HG02970 (cell line): ENCODE results near the gene TEDC2.
"Not testable (repeated sequence)": the region's sequence is repeated elsewhere in the genome, so short reads cannot be mapped to it uniquely, and the experiment has no call there.

ENCODE experiments used
- ATAC-seq: cut with Tn5 transposase; IDR thresholded peaks from one replicate; pipeline ENCODE4 v1.9.1; 2021; ENCODE audit warnings: mild to moderate bottlenecking, moderate library complexity, moderate number of reproducible peaks; ENCODE audit not compliant: unreplicated experiment, low FRiP score

Gene TEDC2, protein sequence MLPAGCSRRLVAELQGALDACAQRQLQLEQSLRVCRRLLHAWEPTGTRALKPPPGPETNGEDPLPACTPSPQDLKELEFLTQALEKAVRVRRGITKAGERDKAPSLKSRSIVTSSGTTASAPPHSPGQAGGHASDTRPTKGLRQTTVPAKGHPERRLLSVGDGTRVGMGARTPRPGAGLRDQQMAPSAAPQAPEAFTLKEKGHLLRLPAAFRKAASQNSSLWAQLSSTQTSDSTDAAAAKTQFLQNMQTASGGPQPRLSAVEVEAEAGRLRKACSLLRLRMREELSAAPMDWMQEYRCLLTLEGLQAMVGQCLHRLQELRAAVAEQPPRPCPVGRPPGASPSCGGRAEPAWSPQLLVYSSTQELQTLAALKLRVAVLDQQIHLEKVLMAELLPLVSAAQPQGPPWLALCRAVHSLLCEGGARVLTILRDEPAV

DNA sequence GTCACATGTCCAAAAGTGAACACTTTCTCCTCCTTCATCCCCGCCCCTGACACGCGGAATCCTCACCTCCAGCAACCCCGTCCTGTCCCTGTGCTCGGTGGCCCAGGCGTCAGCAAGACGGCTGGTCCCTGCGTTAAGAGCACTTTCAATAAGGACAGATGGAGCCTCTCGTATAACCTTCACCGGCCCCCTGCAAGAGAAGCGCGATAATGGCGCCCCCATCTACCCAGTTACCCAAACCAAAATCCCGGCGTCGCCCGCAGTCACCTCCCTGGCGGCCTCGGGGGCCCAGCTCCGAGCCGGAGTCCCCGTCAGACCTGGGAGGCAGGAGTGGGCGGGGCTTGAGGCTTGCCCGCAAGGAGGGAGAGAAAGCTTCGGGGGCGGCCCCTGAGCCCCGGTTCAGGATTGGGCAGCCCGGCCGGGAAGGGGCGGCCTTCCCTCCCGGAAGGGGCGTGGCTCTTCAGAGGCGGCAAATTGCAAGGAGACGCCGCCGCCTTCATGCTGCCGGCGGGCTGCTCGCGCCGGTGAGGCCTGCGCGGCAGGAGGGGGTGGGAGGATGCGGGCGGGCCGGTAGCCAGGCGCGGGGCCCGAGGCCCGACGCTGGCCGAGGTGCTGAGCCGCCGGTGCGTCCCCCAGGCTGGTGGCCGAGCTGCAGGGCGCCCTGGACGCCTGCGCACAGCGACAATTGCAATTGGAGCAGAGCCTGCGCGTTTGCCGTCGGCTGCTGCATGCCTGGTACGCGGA lies at the start of gene TEDC2:
Gene TEDC2 (plus strand): TSS at position 463 of the 744 bp plus-strand sequence. CDS start 36 bp downstream, at position 499.
- ATAC-seq: peak; percentile 69

DNA sequence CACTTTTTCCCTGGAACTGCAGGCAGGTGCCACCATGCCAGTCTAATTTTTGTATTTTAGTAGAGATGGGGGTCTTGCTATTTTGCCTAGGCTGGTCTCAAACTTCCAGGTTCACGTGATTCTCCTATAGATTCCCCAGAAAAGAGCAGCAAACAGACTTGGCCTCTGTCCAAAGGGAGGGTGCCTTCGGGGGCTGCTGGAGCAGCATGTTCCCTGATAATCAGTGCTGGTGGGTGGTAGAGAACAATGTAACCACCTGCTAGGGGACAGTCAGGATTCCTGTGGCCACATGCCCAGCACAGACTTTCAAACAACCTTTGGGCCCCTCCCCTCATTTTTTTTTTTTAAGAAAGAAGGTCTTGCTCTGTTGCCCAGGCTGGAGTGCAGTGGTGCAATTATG lies 44.8 kb upstream of the TEDC2 start:
- no peak for ATAC-seq

DNA sequence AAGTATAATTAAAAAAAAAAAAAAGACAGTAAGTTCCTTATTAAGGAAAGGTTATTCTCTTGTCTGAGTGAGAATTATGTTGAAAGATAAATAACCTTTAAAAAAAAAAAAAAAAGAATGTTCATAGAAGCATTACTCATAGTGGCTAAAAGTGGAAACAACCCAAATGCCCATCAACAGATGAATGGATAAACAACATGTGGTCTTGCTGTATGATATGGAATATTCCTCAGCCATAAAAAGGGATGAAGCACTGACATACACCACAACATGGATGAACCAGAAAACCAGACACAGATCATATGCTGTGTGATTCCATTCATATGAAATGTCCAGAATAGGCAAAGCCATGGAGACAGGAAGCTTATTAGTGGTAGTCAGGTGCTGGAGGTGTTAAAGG lies 39.9 kb upstream of the TEDC2 start:
- no peak for ATAC-seq

DNA sequence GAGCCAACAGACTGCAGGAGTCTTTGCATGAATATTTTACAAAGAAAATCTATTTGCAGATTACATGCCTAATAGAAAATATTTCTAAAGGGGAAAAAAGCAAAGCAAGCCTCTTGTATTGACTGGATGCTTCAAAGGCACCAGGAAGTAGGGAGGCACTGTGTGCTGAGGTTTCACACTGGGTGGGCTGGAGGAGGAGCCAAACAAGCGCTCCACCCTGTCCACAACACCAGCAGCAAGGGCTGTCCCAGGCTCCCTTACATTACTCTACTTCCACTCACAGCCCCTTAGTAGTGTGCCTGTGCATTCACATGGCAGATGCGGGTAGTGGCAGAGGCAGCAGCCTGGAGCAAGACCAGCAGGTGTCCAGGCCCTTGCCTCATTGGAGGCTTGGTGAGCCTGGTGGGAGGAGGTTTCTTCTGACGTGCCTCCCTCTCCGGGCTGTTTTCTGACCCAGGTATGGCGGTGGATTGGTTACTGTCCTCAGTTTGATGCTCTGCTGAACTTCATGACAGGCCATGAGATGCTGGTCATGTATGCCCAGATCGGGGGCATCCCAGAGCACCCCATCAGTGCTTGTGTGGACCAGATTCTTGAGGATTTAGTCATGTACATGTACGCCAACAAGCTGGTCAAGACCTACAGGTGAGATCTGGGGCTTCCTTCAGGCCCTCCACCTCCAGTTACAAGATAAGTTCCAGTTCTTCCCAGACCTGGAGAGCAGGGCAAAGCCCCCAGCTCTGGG lies 37.6 kb upstream of the TEDC2 start:
- ATAC-seq: no peak

DNA sequence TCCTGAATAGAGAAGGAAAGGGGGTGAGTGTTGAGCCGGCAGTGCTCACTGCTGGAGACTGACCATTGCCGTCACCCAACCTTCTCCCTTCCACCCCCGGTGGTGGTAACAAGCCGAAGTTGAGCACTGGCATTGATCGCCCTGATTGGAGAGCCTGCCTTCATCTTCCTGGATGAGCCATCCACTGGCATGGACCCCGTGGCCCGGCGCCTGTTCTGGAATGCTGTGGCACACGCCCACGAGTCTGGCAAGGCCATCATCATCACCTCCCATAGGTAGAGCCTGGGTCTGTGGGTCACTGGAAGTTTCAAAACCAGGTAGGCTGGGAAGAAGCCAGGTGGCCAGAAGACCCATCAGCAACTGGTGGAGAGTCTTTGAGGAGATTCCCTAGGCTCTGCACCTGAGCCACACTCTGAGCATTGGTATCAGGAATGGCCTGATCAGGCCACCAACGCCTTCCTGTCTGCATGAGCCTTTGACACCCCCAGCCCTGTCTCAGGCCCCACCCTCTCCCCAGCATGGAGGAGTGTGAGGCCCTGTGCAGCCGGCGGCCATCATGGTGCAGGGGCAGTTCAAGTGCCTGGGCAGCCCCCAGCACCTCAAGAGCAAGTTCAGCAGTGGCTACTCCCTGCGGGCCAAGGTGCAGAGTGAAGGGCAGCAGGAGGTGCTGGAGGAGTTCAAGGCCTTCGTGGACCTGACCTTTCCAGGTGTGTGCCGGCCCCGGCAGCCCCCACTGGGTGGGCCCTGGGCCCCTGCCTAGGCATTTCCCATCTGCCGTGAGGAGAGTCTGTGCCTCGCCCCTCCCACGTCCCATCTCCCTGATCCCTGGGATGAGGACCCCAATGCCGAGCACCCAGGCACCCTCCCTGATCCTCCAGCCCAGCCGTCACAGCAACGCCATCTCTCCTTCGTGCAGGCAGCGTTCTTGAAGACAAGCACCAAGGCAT lies 35.6 kb upstream of the TEDC2 start:
- ATAC-seq: no peak

DNA sequence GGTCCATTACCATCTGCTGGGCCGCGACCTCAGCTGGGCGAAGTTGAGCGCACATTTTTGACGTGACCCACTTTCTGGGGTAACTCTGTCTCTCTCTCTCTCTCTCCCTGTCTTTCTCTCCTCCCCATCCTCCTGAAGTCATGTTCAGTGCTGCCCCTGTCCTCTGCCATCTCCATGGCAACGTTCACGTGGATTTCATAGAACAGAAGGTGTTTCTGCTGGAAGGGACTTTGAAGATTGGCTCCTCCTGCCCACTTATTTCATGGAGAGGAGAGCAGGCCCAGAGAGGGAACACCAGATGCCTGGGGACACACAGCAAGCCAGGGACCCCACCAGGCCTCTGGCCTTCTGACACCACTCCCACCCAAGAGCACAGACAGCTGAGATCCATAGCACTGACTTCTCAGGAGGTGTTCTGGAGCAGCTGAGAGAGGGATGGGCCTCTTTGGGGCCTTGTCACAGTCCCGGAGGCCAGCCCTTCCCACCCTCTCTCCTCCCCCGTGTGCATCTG lies 34.8 kb upstream of the TEDC2 start:
- no peak for ATAC-seq

DNA sequence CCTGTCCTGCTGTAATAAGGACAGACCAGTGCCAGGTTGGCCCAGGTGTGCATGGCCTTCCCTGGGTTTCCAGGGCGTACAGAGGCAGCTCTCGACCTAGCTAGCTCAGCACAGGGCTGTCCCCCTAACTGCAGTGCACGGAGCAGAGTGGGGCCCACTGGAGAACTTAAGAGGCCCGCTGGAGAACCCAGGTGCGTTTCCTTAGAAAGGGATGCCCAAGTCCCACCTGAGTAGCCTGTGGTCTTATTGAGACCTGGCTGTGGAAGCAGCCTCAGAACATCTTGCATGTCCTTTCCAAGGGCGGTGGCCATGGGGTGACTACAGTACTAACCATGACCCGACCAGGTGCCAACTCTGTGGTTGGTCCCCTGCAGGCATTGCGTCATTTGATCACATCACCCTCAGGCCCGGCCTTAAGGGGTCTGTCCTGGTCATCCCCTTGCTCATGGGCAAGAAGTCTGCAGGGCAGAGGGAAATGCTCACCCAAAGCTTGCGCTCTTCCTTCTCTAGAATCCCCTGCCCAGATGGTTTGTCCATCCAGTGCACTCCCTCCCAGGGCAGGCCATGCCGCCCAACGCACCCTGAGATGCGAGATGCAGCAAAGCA lies 34.0 kb upstream of the TEDC2 start:
- no peak for ATAC-seq

DNA sequence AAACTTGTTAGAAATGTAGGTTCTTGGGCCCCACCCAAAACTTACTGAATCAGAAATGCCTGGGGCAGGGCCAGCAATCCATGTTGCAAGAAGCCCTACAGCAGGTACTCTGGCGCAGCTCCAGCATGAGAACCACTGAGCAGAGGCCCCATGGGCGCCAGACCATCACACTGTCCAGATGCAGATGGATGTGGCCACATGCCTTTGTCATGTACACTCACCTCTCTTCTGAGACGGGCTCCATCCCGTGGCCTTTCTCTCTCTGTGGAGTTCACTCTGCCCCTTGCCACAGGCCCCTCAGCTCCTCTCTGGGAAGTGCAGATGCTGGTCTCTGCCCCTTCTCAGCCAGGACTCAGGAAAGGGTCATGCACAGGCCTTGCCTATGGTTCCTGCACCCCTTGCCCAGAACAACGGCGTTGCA lies 33.0 kb upstream of the TEDC2 start:
- no peak for ATAC-seq

DNA sequence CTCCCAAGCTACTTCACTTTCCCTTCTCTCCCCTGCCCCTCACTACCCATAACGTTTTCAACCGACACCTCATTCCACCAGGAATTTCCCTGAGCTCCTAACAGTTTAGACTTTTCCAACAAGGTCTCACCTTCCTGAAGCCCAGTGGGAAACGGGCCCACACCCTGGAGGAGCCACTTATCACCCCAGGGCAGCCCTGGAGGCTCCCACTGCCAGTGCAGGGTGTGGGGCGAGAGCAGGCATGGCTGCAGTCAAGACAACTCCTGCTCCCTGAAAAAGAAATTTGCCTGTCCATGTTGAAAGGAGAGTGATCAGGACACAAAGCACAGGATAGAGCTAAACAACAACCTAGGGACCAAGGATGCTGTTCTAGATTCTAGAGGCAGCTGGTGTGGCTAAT lies 32.4 kb upstream of the TEDC2 start:
- ATAC-seq: no peak

DNA sequence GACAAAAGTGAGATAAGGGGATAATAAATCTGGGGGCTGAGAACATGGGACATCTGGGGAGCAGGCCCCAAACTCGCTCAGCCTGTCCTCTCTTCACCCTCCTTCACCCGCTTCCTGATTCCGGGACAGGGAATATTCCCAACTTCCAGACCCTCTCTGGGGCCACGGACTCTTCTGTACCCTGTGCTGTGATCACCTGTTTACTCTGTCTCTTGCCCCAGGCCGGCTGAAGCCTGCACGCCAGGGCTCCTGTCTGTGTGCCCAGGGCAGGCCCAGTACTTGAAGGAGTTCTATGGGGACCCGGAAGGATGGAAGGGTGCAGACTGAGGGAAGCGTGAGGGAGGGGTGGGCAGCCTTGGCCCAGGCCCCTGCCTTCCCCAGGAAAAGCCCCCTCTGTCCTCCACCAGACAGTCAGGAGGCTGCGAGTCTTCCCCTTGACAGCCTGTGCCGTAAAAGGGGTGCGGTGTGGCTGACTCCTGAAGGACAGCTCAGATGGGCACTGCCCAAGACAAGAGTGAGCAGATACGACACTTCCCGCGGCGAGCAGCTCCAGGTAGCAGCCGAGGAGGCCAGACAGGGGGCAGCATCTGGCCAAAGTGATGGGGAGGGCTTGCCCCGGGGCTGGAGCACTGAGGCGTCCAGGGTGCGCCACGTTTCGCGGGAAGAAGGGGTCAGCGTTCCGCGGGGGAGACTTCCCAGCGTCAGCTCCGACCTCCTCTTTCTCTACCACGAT lies 31.7 kb upstream of the TEDC2 start:
- ATAC-seq: no peak

DNA sequence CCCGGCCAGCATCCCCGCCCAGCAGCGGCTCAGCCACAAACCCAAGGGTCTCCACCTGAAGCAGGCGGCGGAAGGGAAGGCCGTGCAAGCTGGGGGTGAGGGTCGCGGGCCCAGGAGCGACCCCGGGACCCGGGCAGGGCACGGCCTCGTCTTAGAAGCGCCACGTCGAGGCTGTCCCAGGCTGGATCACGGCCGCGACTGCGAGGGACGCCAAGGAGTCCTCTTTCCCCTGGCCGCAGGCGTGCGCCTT lies 31.2 kb upstream of the TEDC2 start:
- no peak for ATAC-seq

DNA sequence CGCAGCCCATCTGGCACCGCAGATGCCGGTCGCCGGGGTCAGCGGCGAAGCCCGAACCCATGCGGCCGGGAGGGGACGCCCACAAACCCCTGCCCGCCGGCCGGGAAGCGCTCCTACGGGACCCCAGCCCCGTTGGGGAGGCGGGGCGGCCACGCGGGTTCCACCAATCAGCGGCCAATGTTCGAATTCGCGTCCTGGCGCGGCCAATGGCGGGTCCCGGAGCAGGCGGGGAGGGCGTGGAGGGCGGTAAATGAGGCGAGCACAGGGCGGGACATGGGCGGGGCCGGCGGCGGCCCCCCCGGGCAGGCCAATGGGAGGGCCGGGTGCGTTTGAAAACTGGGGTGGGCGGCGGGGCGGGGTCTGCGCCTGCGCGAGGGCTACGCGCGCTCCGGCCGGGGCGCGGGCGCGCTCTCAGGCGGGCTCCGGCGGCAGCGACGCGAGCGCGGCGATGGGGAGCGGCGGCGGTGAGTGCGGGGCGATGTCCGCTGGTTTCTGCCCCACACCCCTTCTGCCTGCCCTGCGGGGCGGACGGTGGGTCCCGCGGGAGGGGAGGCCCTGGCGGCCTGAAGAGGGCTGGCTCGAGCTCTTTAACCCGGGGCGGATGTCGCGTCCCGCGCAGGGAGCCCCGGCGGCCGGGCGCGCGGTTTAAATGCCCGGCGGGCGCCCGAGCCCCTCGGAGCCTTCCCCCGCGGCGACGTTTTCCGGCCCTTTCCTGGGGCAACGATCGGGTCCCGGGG lies 30.7 kb upstream of the TEDC2 start, which contains the start of gene CCNF:
Gene CCNF (plus strand): TSS at position 414 of the 737 bp plus-strand sequence. CDS start 35 bp downstream, at position 449.
- peak; percentile 84 for ATAC-seq

DNA sequence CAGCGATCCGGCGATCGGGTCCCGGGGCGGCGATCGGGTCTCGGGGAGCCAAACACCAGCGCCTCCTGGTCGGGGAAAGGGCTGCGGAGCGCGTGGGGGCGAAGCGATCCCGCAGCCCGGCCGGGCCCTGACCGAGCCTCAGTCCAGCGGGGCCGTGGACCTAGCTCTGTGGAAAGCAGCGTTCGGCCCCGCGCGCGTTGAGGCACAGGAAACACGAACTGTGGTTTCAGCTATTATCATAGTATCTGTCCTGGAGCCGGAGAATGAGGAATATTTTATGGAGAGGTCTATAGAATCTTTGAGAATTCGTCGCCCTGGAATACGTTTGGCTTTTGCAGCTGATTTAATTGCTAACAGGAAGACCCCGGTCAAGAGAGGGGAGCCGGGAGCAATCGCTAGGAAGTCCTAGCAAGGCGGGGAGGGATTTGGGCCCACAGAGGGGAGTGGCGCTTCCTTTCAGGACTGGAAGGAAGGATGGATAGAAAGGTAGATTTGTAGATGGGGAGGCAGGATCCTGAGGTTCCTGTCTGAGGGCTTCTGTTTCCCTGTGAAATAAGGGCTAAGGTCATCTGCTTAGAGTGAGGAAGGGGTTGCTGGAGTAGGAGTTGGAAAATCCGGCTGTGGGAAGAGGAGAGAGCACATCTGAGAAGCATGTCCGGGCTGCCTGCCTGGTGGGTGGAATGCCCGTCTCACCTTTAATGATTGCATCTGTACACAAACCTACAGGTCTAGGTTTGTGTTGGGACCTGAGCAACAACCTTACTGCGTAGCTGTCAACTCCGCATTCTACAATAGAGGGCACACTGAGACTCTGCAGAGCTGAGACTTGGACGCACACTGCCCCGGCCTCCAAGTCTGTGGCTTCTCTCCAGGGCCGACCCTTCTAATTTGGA lies 29.9 kb upstream of the TEDC2 start:
- ATAC-seq: no peak

DNA sequence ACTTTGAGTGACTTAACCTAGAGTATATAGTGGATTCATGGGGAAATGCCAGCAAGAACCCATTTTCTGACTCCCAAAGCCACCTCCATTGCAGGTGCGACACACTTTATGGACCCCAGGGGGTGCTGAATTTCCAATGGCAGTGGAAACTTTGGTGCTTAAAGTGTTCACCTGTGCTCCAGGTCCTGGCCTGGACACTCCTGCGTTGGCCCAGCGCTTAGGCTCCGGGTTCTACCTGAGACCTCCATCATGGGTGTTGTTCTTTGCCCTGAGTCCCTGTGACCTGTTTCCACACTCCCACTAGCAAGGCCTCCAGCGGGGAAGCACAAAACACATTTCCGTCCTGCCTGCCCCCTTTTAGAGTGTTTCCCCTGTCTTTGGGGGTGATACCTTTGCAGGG lies 27.6 kb upstream of the TEDC2 start:
- ATAC-seq: no peak

DNA sequence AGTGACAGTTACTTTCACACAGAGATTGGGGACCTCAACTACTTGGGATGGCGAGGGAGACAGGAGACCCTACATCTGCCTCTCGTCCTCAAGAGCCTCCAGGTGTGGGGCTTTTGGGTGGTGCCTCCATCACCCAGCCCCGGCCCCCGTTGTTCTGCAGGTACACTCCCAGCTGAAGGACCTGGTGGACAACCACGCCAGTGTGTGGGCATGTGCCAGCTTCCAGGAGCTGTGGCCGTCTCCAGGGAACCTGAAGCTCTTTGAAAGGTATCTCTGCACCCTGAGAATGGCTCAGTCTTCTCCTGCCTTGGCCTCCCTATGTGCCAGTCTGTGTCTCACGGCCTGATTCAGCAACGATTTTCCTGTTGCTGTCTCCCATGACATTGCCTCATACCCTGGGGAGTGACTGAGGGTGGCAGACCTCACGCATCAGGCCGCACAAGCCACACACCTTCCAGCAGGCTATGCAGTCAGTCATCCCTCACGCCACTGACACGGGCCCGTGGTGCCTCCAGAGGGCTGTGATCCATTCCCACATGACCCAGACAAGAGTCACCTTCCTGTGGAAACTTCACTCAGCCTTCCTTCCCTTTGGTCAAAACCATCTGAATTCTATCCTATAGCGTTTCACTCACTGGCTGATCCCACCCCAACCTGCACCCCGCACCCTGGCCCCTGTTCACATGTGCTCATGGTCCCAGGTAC lies 27.0 kb upstream of the TEDC2 start:
- no peak for ATAC-seq

DNA sequence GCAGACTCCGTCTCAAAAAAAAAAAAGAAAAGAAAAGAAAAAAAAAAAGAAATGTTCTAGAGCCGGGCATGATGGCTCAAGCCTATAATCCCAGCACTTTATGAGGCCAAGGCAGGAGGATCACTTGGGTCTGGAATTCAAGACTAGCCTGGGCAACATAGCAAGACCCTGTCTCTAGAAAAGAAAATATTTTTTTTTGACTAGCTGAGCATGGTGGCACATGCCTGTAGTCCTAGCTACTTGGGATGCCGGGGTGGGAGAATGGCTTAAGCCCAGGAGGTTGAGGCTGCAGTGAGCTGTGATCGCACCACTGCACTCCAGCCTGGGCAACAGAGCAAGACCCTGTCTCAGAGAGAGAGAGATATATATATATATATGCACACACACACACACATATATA lies 24.7 kb upstream of the TEDC2 start:
- ATAC-seq: not testable (repeated sequence)

DNA sequence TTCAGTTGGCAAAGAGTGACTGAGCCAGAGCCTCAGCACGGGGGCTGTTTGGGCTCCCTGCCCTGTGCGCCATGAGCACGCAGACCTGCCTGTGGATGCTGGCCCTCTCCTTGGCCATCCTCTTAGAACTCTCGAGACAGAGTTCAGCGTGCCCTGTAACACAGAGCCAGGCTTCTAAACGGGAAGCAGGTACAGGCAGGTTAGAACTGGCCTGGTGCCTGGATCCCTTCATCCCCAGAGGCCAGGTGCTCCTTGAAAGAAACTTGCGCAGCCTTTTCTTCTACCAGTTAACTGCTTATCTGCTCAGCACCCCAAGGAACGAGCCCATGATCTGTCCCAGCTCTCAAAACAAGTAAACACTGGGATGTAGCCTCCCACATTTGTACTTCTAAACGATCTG lies 23.8 kb upstream of the TEDC2 start:
- no peak for ATAC-seq
